Kidney epithelial cell (primary cell): ENCODE results near the gene GNS. TPM values are rescaled to one million over a fixed set of nuclear protein-coding genes. Genes with fewer than 3 reads are reported as not detected.

Experiments used
- DNase-seq: peaks from one replicate; pipeline ENCODE4 v3.0.0-alpha.2; 2010; ENCODE audit warnings: low read depth
- H3K27me3 ChIP-seq: 2 replicates; pipeline ENCODE4 v1.6.0; 2011; ENCODE audit warnings: low read length; ENCODE audit not compliant: control insufficient read depth, insufficient read depth
- H3K36me3 ChIP-seq: 2 replicates; pipeline ENCODE4 v1.5.1; 2011; ENCODE audit warnings: low read length; ENCODE audit not compliant: control insufficient read depth, insufficient read depth
- H3K4me3 ChIP-seq: 2 replicates; pipeline ENCODE4 v1.5.1; 2011; ENCODE audit warnings: low read depth, mild to moderate bottlenecking, control low read depth, low read length
- total RNA-seq: library from RNA; depleted of rRNA; stranded (reverse); fragments of >200 nt; gene quantifications from 2 replicates; pipeline ENCODE4 v1.2.3, GENCODE V29; 2015
- TF ChIP-seq, protein P1 (sequence below): IDR thresholded peaks from 2 replicates; pipeline ENCODE4 v1.5.1; 2011; ENCODE audit warnings: mild to moderate bottlenecking, moderate library complexity, low read length, control low read depth, inconsistent platforms; ENCODE audit not compliant: insufficient read depth, poor library complexity, severe bottlenecking

Gene GNS
- total RNA-seq, 1 donor from 2014 or later, result 120 TPM

DNA sequence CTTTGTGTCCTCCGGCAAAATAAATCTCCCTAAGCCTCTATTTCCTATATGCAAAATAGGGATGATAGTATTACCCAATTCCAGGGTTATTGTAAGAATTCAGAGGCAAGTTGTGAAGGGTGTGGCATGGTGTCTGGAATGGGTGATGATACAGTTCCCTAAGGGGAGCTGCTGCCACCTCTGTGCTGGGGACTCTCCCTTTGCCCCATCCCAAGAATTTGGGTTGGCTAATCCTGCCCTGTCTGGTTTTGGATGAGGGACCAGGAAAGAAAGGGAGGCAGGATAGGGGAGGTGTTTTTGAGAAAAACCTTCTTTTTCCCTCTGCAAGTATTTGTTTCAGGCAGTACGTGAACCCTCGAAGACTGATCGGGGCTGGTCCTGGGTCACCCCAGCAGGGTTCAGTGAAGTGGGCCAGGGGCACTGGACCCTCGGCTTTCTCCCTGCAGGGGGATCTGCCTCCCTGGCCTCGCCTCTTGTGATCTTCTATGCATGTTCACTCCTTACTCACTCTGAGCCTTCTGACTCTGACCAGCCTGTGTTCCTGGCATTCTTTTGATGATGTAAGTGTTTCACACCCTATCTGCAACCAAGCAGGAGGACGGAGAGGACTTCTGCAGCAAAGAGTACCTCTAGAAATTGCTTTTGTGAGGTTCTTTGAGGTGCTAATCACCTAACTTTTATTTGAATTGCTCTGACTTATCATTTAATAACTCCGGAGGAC, 88.1 kb downstream of the GNS start:
- Histone ChIP-seq H3K36me3 (no peaks in the 10 kb centered on the region), H3K27me3 (no peaks in the 10 kb centered on the region), H3K4me3 (no peak overlapping the region)
- peak; percentile 50 for DNase-seq
- TF ChIP-seq, protein P1, sequence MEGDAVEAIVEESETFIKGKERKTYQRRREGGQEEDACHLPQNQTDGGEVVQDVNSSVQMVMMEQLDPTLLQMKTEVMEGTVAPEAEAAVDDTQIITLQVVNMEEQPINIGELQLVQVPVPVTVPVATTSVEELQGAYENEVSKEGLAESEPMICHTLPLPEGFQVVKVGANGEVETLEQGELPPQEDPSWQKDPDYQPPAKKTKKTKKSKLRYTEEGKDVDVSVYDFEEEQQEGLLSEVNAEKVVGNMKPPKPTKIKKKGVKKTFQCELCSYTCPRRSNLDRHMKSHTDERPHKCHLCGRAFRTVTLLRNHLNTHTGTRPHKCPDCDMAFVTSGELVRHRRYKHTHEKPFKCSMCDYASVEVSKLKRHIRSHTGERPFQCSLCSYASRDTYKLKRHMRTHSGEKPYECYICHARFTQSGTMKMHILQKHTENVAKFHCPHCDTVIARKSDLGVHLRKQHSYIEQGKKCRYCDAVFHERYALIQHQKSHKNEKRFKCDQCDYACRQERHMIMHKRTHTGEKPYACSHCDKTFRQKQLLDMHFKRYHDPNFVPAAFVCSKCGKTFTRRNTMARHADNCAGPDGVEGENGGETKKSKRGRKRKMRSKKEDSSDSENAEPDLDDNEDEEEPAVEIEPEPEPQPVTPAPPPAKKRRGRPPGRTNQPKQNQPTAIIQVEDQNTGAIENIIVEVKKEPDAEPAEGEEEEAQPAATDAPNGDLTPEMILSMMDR, result no peak

DNA sequence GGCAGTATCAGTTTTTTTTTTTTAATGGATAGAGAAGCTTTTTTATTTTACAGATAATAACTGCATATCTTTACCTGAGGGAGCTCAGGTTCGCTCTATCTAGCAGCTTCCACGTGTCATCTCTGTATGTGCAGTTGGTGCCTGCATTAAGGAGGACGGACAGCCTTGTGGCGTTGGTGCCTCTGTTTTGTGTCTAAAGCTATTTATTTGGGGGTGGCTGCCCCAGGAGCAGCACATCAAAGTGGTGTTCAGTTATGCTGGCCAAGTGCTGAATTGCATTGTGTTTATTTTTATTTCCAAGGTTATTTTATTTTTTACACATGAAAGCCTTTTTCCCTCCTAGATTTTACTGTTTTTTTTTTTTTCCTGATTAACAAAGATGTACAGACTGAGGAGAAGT, 89.2 kb downstream of the GNS start:
- Histone ChIP-seq H3K27me3 (no peaks in the 10 kb centered on the region), H3K4me3 (no peak overlapping the region), H3K36me3 (no peaks in the 10 kb centered on the region)
- TF ChIP-seq, protein P1, result no peak
- no peak for DNase-seq

GRCh38 chr12:64669270-64669842, 89.8 kb downstream of the GNS start:
- DNase-seq, result no peak
- no peaks in the 10 kb centered on the region for H3K36me3 ChIP-seq
- H3K27me3 ChIP-seq, result no peaks in the 10 kb centered on the region
- TF ChIP-seq, protein P1, result no peak
- no peak overlapping the region for H3K4me3 ChIP-seq

GRCh38 chr12:64667793-64668192, 91.4 kb downstream of the GNS start:
- no peak for DNase-seq
- TF ChIP-seq, protein P1, result no peak
- H3K4me3 ChIP-seq, result no peak overlapping the region

DNA sequence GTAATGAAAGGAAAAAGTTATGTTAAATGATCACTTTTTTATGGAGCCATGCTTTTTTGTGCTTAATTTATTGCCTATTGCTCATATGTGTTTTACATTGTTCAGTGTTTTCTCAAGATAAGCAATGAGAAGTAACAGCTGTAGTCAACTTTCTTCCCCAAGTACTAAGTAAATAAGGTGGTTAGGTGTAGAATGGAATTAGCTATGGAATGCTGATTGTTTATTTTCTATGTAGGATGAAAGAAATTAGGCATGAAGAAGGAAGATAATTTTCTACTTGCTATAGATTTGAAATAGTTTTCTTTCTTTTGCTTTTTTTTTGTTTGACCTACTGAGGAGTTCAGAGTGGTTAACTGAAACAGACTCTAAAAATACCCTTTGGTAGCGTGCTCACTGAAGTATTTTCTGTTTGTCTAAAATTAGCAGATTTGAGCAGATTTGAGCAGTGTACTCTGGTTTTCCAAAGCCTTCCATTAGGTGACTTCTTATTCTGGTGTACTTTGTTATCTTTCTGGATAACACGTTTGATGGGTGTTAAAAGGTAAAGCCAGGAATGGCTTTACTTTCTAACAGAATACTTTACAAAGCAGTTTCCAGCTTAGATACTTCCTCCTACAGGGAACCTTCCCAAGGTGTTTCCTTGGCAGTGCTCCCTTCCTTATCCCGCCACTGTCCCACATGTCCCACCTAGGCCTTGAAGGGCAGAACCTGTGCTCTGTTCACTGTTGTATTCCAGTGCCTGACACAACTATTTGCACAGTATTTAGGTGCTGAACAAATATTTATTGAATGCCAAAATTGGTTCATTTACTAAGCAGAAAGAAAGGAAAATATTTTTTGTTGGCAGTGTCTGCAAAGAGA, 92.9 kb downstream of the GNS start:
- DNase-seq, result no peak

More at GRCh38 chr12:64667793-64668192, 91.4 kb downstream of the GNS start:
- no peaks in the 10 kb centered on the region for H3K36me3 ChIP-seq
- no peaks in the 10 kb centered on the region for H3K27me3 ChIP-seq

More for the DNA sequence above, 92.9 kb downstream of the GNS start:
- no peak overlapping the region for H3K4me3 ChIP-seq
- H3K36me3 ChIP-seq, result no peaks in the 10 kb centered on the region
- H3K27me3 ChIP-seq, result no peaks in the 10 kb centered on the region
- TF ChIP-seq, protein P1, result no peak
